ENCODE data around the gene C1GALT1C1.
"Not testable (repeated sequence)": the region's sequence is repeated elsewhere in the genome, so short reads cannot be mapped to it uniquely, and the experiment has no call there.

The C1GALT1C1 gene

GRCh38 chrX:120629667-120630537 lies at the start of gene C1GALT1C1:
Gene C1GALT1C1 (minus strand): TSS chrX:120630054. CDS start chrX:120627166, 2,888 bp downstream.
- peaks cover 22% of the 10 kb centered on the region for H3K36me3 Mint-ChIP-seq (ENCODE audit: low read depth)
- H3K9me3 Mint-ChIP-seq = no peaks in the 10 kb centered on the region
- no peaks in the 10 kb centered on the region for H3K27me3 Mint-ChIP-seq
- peak within 1 kb of the TSS; percentile 98 for H3K27ac Mint-ChIP-seq
- peaks cover 26% of the 10 kb centered on the region for H3K4me1 Mint-ChIP-seq (ENCODE audit: low read depth)
- H3K4me3 Mint-ChIP-seq = peak within 1 kb of the TSS; percentile 88
- peak; percentile 91 for DNase-seq

- peaks cover 13% of the 10 kb centered on the region for H3K9me3 Mint-ChIP-seq
- H3K27me3 Mint-ChIP-seq = peaks cover 4% of the 10 kb centered on the region
- peaks cover 3% of the 10 kb centered on the region for H3K36me3 Mint-ChIP-seq (ENCODE audit: low read depth)
- DNase-seq = no peak
- H3K4me3 Mint-ChIP-seq = no peak overlapping the region
- peak overlapping the region; percentile 75 for H3K27ac Mint-ChIP-seq
- peaks cover 27% of the 10 kb centered on the region for H3K4me1 Mint-ChIP-seq (ENCODE audit: low read depth)
Observed at GRCh38 chrX:120677004-120677652, 47.3 kb upstream of the C1GALT1C1 start.

GRCh38 chrX:120672841-120673530 lies 43.1 kb upstream of the C1GALT1C1 start:
- Mint-ChIP-seq H3K27me3 (peaks cover 2% of the 10 kb centered on the region), H3K36me3 (ENCODE audit: low read depth) (peaks cover 3% of the 10 kb centered on the region), H3K9me3 (peaks cover 11% of the 10 kb centered on the region), H3K4me1 (ENCODE audit: low read depth) (peaks cover 18% of the 10 kb centered on the region), H3K4me3 (no peak overlapping the region), H3K27ac (no peak overlapping the region)
- DNase-seq = no peak

- no peak overlapping the region for H3K27ac Mint-ChIP-seq
- DNase-seq = no peak
- no peak overlapping the region for H3K4me3 Mint-ChIP-seq
- peaks cover 2% of the 10 kb centered on the region for H3K27me3 Mint-ChIP-seq
- peaks cover 3% of the 10 kb centered on the region for H3K36me3 Mint-ChIP-seq (ENCODE audit: low read depth)
- H3K9me3 Mint-ChIP-seq = peaks cover 11% of the 10 kb centered on the region
- peaks cover 12% of the 10 kb centered on the region for H3K4me1 Mint-ChIP-seq (ENCODE audit: low read depth)
Observed at GRCh38 chrX:120672389-120672788, 42.5 kb upstream of the C1GALT1C1 start.

- Mint-ChIP-seq H3K36me3 (ENCODE audit: low read depth) (peaks cover 3% of the 10 kb centered on the region), H3K4me3 (no peak overlapping the region)
Observed at GRCh38 chrX:120671963-120672362, 42.1 kb upstream of the C1GALT1C1 start.

GRCh38 chrX:120668357-120668756 lies 38.5 kb upstream of the C1GALT1C1 start:
- Mint-ChIP-seq H3K27ac (no peak overlapping the region), H3K36me3 (ENCODE audit: low read depth) (no peaks in the 10 kb centered on the region), H3K4me3 (no peak overlapping the region), H3K9me3 (no peaks in the 10 kb centered on the region), H3K27me3 (no peaks in the 10 kb centered on the region), H3K4me1 (ENCODE audit: low read depth) (no peaks in the 10 kb centered on the region)
- DNase-seq = no peak

More at GRCh38 chrX:120671963-120672362, 42.1 kb upstream of the C1GALT1C1 start:
- Mint-ChIP-seq H3K27me3 (peaks cover 2% of the 10 kb centered on the region), H3K9me3 (peaks cover 9% of the 10 kb centered on the region), H3K27ac (no peak overlapping the region), H3K4me1 (ENCODE audit: low read depth) (peaks cover 8% of the 10 kb centered on the region)
- DNase-seq = no peak

GRCh38 chrX:120664535-120664934 lies 34.7 kb upstream of the C1GALT1C1 start:
- not testable (repeated sequence) for H3K9me3 Mint-ChIP-seq; H3K27me3 Mint-ChIP-seq; DNase-seq; H3K4me1 Mint-ChIP-seq (ENCODE audit: low read depth); H3K27ac Mint-ChIP-seq; H3K36me3 Mint-ChIP-seq (ENCODE audit: low read depth); H3K4me3 Mint-ChIP-seq

- no peak for DNase-seq
- no peak overlapping the region for H3K4me3 Mint-ChIP-seq
- no peaks in the 10 kb centered on the region for H3K4me1 Mint-ChIP-seq (ENCODE audit: low read depth)
- H3K27ac Mint-ChIP-seq = no peak overlapping the region
- H3K36me3 Mint-ChIP-seq (ENCODE audit: low read depth) = no peaks in the 10 kb centered on the region
- H3K27me3 Mint-ChIP-seq = peaks cover 5% of the 10 kb centered on the region
- no peaks in the 10 kb centered on the region for H3K9me3 Mint-ChIP-seq
Observed at GRCh38 chrX:120664081-120664480, 34.2 kb upstream of the C1GALT1C1 start.

- Mint-ChIP-seq H3K4me3 (no peak overlapping the region), H3K4me1 (ENCODE audit: low read depth) (no peaks in the 10 kb centered on the region), H3K36me3 (ENCODE audit: low read depth) (no peaks in the 10 kb centered on the region), H3K27me3 (peaks cover 8% of the 10 kb centered on the region), H3K27ac (no peak overlapping the region), H3K9me3 (no peaks in the 10 kb centered on the region)
- no peak for DNase-seq
Observed at GRCh38 chrX:120662662-120663061, 32.8 kb upstream of the C1GALT1C1 start.

- no peaks in the 10 kb centered on the region for H3K9me3 Mint-ChIP-seq
- no peak overlapping the region for H3K27ac Mint-ChIP-seq
- no peak for DNase-seq
- no peak overlapping the region for H3K4me3 Mint-ChIP-seq
- H3K36me3 Mint-ChIP-seq (ENCODE audit: low read depth) = no peaks in the 10 kb centered on the region
- H3K4me1 Mint-ChIP-seq (ENCODE audit: low read depth) = no peaks in the 10 kb centered on the region
- H3K27me3 Mint-ChIP-seq = peaks cover 8% of the 10 kb centered on the region
Observed at GRCh38 chrX:120660637-120661036, 30.8 kb upstream of the C1GALT1C1 start.

GRCh38 chrX:120653000-120653399 lies 23.1 kb upstream of the C1GALT1C1 start:
- H3K9me3 Mint-ChIP-seq = no peaks in the 10 kb centered on the region
- no peaks in the 10 kb centered on the region for H3K36me3 Mint-ChIP-seq (ENCODE audit: low read depth)
- H3K4me1 Mint-ChIP-seq (ENCODE audit: low read depth) = peaks cover 9% of the 10 kb centered on the region
- H3K27me3 Mint-ChIP-seq = peaks cover 20% of the 10 kb centered on the region
- no peak for DNase-seq
- no peak overlapping the region for H3K4me3 Mint-ChIP-seq
- H3K27ac Mint-ChIP-seq = no peak overlapping the region

- DNase-seq; H3K4me3 Mint-ChIP-seq; H3K27ac Mint-ChIP-seq; H3K9me3 Mint-ChIP-seq; H3K36me3 Mint-ChIP-seq (ENCODE audit: low read depth); H3K4me1 Mint-ChIP-seq (ENCODE audit: low read depth): not testable (repeated sequence)
- peaks cover 18% of the 10 kb centered on the region for H3K27me3 Mint-ChIP-seq
Observed at GRCh38 chrX:120652256-120652655, 22.4 kb upstream of the C1GALT1C1 start.

GRCh38 chrX:120647127-120647526 lies 17.3 kb upstream of the C1GALT1C1 start:
- no peak for DNase-seq
- H3K4me3 Mint-ChIP-seq = no peak overlapping the region
- H3K4me1 Mint-ChIP-seq (ENCODE audit: low read depth) = peaks cover 7% of the 10 kb centered on the region
- peaks cover 27% of the 10 kb centered on the region for H3K27me3 Mint-ChIP-seq
- no peak overlapping the region for H3K27ac Mint-ChIP-seq
- no peaks in the 10 kb centered on the region for H3K9me3 Mint-ChIP-seq
- no peaks in the 10 kb centered on the region for H3K36me3 Mint-ChIP-seq (ENCODE audit: low read depth)

- Mint-ChIP-seq H3K27ac (no peak overlapping the region), H3K36me3 (ENCODE audit: low read depth) (no peaks in the 10 kb centered on the region), H3K4me3 (no peak overlapping the region), H3K27me3 (peaks cover 12% of the 10 kb centered on the region), H3K4me1 (ENCODE audit: low read depth) (no peaks in the 10 kb centered on the region), H3K9me3 (no peaks in the 10 kb centered on the region)
- DNase-seq = no peak
Observed at GRCh38 chrX:120642871-120643270, 13.0 kb upstream of the C1GALT1C1 start.
